Measurements from ENCODE around the gene E2F6. TPM values are rescaled to one million over a fixed set of nuclear protein-coding genes. Genes with fewer than 3 reads are reported as not detected.

Gene E2F6
- total and polyA plus RNA-seq, 2 of the 13 experiments (the other 11 are each of a cell fraction or from before 2014, with no cell fraction given) = 27.3 to 36.0 TPM

DNA sequence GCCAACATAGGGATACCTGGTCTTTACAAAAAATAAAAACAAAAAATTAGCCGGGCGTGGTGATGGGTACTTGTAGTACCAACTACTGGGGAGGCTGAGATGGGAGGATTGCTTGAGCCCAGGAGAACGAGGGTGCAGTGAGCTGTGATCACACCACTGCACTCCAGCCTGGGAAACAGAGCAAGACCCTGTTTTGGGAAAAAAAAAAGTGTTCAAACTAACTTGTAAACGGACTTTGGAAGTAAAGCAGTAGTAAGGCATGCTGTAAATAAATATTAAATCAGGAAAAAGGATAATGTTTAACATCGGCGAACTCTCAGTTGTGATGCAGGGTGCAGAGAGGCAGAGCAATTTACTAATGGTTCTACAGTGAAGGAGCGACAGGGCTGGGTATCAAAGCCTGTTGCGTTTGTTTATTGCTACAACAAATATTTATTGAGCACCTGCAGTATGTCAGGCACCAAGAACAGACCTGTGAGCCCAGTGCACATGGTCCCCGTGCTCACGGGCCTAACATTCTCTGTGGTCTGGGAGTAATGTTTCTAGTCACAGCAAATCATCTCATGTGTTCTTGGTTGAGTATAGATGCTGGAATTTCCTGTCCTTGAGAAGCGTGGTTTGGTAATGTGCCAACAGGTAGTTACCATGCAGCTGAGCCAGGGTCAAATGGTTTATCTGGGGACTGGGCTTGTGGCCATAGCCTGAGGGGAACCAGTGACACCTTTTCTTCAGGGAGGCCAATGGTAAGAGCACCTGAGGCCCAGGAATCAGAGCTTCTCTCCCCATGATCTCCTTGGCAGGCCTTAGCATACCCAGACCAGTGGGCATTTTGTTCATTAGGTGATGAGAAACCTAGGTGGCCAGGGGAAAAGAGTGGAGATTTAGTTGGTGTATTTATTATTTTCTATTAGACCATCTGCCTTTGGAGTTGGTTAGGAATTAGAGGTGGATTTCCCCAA lies 40.0 kb upstream of the E2F6 start (continued):
- TF ChIP-seq, protein P1, sequence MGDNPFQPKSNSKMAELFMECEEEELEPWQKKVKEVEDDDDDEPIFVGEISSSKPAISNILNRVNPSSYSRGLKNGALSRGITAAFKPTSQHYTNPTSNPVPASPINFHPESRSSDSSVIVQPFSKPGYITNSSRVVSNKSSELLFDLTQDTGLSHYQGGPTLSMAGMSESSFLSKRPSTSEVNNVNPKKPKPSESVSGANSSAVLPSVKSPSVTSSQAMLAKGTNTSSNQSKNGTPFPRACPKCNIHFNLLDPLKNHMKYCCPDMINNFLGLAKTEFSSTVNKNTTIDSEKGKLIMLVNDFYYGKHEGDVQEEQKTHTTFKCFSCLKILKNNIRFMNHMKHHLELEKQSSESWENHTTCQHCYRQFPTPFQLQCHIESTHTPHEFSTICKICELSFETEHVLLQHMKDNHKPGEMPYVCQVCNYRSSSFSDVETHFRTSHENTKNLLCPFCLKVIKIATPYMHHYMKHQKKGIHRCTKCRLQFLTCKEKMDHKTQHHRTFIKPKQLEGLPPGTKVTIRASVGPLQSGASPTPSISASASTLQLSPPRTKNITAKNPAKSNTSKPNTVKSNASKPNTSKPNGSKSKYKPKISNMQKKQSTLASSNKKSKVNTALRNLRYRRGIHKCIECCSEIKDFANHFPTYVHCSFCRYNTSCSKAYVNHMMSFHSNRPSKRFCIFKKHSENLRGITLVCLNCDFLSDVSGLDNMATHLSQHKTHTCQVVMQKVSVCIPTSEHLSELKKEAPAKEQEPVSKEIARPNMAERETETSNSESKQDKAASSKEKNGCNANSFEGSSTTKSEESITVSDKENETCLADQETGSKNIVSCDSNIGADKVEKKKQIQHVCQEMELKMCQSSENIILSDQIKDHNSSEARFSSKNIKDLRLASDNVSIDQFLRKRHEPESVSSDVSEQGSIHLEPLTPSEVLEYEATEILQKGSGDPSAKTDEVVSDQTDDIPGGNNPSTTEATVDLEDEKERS (CRISPR knock-in tag; IDR thresholded peaks at IDR 0.05) = no peak; the same call in none of the 2 replicates
- TF ChIP-seq TAF15 (IDR thresholded peaks at IDR 0.05; ENCODE audit: low read depth, low read length, poor library complexity, severe bottlenecking) (no peak), SNRNP70 (IDR thresholded peaks at IDR 0.05; ENCODE audit: low read depth, low read length) (no peak), ZNF33A (CRISPR knock-in tag; IDR thresholded peaks at IDR 0.05; ENCODE audit: borderline replicate concordance) (peak; percentile 79; the same call in 1 of the 2 replicates), CENPT (CRISPR knock-in tag; IDR thresholded peaks at IDR 0.05; ENCODE audit: low read depth) (no peak), ZNF563 (CRISPR knock-in tag; IDR thresholded peaks at IDR 0.05) (no peak), ZFP37 (CRISPR knock-in tag; IDR thresholded peaks at IDR 0.05; ENCODE audit: borderline replicate concordance) (no peak), ATRX (CRISPR knock-in tag; IDR thresholded peaks at IDR 0.05; ENCODE audit: borderline replicate concordance) (no peak), KAT8 (CRISPR knock-in tag; IDR thresholded peaks at IDR 0.05) (peak; percentile 82), ZNF101 (CRISPR knock-in tag; IDR thresholded peaks at IDR 0.05; ENCODE audit: borderline replicate concordance, low read depth) (no peak), ZNF615 (CRISPR knock-in tag; IDR thresholded peaks at IDR 0.05; ENCODE audit: borderline replicate concordance) (peak; percentile 91), AKAP8 (CRISPR knock-in tag; IDR thresholded peaks at IDR 0.05) (peak; percentile 36; the same call in 1 of the 2 replicates)
- TF ChIP-seq, protein P2, sequence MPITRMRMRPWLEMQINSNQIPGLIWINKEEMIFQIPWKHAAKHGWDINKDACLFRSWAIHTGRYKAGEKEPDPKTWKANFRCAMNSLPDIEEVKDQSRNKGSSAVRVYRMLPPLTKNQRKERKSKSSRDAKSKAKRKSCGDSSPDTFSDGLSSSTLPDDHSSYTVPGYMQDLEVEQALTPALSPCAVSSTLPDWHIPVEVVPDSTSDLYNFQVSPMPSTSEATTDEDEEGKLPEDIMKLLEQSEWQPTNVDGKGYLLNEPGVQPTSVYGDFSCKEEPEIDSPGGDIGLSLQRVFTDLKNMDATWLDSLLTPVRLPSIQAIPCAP (CRISPR knock-in tag; IDR thresholded peaks at IDR 0.05; ENCODE audit: low read depth) = peak; percentile 19; the same call in 1 of the 2 replicates
- TF ChIP-seq, protein P3, sequence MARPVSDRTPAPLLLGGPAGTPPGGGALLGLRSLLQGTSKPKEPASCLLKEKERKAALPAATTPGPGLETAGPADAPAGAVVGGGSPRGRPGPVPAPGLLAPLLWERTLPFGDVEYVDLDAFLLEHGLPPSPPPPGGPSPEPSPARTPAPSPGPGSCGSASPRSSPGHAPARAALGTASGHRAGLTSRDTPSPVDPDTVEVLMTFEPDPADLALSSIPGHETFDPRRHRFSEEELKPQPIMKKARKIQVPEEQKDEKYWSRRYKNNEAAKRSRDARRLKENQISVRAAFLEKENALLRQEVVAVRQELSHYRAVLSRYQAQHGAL (CRISPR knock-in tag; IDR thresholded peaks at IDR 0.05; ENCODE audit: not compliant biosample characterization) = no peak
- TF ChIP-seq, protein P4, sequence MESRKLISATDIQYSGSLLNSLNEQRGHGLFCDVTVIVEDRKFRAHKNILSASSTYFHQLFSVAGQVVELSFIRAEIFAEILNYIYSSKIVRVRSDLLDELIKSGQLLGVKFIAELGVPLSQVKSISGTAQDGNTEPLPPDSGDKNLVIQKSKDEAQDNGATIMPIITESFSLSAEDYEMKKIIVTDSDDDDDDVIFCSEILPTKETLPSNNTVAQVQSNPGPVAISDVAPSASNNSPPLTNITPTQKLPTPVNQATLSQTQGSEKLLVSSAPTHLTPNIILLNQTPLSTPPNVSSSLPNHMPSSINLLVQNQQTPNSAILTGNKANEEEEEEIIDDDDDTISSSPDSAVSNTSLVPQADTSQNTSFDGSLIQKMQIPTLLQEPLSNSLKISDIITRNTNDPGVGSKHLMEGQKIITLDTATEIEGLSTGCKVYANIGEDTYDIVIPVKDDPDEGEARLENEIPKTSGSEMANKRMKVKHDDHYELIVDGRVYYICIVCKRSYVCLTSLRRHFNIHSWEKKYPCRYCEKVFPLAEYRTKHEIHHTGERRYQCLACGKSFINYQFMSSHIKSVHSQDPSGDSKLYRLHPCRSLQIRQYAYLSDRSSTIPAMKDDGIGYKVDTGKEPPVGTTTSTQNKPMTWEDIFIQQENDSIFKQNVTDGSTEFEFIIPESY (CRISPR knock-in tag; IDR thresholded peaks at IDR 0.05) = peak; percentile 68; the same call in 1 of the 2 replicates
- TF ChIP-seq, protein P5, sequence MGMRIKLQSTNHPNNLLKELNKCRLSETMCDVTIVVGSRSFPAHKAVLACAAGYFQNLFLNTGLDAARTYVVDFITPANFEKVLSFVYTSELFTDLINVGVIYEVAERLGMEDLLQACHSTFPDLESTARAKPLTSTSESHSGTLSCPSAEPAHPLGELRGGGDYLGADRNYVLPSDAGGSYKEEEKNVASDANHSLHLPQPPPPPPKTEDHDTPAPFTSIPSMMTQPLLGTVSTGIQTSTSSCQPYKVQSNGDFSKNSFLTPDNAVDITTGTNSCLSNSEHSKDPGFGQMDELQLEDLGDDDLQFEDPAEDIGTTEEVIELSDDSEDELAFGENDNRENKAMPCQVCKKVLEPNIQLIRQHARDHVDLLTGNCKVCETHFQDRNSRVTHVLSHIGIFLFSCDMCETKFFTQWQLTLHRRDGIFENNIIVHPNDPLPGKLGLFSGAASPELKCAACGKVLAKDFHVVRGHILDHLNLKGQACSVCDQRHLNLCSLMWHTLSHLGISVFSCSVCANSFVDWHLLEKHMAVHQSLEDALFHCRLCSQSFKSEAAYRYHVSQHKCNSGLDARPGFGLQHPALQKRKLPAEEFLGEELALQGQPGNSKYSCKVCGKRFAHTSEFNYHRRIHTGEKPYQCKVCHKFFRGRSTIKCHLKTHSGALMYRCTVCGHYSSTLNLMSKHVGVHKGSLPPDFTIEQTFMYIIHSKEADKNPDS (CRISPR knock-in tag; IDR thresholded peaks at IDR 0.05) = peak; percentile 100
- TF ChIP-seq, protein P6, sequence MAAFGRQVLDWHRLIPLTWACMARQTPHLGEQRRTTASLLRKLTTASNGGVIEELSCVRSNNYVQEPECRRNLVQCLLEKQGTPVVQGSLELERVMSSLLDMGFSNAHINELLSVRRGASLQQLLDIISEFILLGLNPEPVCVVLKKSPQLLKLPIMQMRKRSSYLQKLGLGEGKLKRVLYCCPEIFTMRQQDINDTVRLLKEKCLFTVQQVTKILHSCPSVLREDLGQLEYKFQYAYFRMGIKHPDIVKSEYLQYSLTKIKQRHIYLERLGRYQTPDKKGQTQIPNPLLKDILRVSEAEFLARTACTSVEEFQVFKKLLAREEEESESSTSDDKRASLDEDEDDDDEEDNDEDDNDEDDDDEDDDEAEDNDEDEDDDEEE (CRISPR knock-in tag; IDR thresholded peaks at IDR 0.05) = no peak

All from HepG2 (cell line).